WTC11 (cell line): ENCODE measurements around the gene OSBPL10.

Source experiments
- CREB1 ChIP-seq: sonication (generic); formaldehyde crosslinking; IDR thresholded peaks from 2 replicates; pipeline ENCODE4 v1.8.0; 2023; ENCODE audit warnings: mild to moderate bottlenecking, missing genetic modification reagents
- FOXP1 ChIP-seq: sonication (generic); formaldehyde crosslinking; IDR thresholded peaks from 2 replicates; pipeline ENCODE4 v1.8.0; 2022; ENCODE audit warnings: missing genetic modification reagents, mild to moderate bottlenecking, moderate library complexity, borderline replicate concordance
- JUN ChIP-seq: sonication (generic); formaldehyde crosslinking; IDR thresholded peaks from 2 replicates; pipeline ENCODE4 v1.8.0; 2023; ENCODE audit warnings: mild to moderate bottlenecking, missing genetic modification reagents
- RELA ChIP-seq: sonication (generic); formaldehyde crosslinking; IDR thresholded peaks from 2 replicates; pipeline ENCODE4 v1.8.1; 2022; ENCODE audit warnings: missing genetic modification reagents, mild to moderate bottlenecking, borderline replicate concordance
- RORB ChIP-seq: fragments of 250-450 bp; sonication (Bioruptor Pico); IDR thresholded peaks from 2 replicates; pipeline ENCODE4 v1.9.0; 2021; ENCODE audit warnings: mild to moderate bottlenecking
- SMAD3 ChIP-seq: sonication (generic); formaldehyde crosslinking; IDR thresholded peaks from 2 replicates; pipeline ENCODE4 v1.8.0; 2022; ENCODE audit warnings: missing genetic modification reagents, mild to moderate bottlenecking, borderline replicate concordance
- ZNF263 ChIP-seq: sonication (generic); formaldehyde crosslinking; IDR thresholded peaks from 2 replicates; pipeline ENCODE4 v1.8.1; 2022; ENCODE audit warnings: low read depth, mild to moderate bottlenecking, moderate library complexity, missing genetic modification reagents
- TF ChIP-seq, protein P1 (sequence below): sonication (generic); formaldehyde crosslinking; IDR thresholded peaks from 2 replicates; pipeline ENCODE4 v1.8.0; 2023; ENCODE audit warnings: missing genetic modification reagents
- TF ChIP-seq, protein P2 (sequence below): fragments of 200-600 bp; IDR thresholded peaks from 2 replicates; pipeline ENCODE4 v1.8.0; 2022; ENCODE audit warnings: antibody characterized with exemption
- TF ChIP-seq, protein P3 (sequence below): sonication (generic); formaldehyde crosslinking; IDR thresholded peaks from 2 replicates; pipeline ENCODE4 v1.8.0; 2022; ENCODE audit warnings: mild to moderate bottlenecking, missing genetic modification reagents
- TF ChIP-seq, protein P4 (sequence below): sonication (generic); formaldehyde crosslinking; IDR thresholded peaks from 2 replicates; pipeline ENCODE4 v1.8.0; 2022; ENCODE audit warnings: missing genetic modification reagents
- TF ChIP-seq, protein P5 (sequence below): fragments of 250-450 bp; sonication (Bioruptor Pico); IDR thresholded peaks from 2 replicates; pipeline ENCODE4 v1.9.0; 2021; ENCODE audit warnings: mild to moderate bottlenecking, borderline replicate concordance
- TF ChIP-seq, protein P6 (sequence below): sonication (generic); formaldehyde crosslinking; IDR thresholded peaks from 2 replicates; pipeline ENCODE4 v1.8.0; 2022; ENCODE audit warnings: mild to moderate bottlenecking, missing genetic modification reagents
- TF ChIP-seq, protein P7 (sequence below): sonication (generic); formaldehyde crosslinking; IDR thresholded peaks from 2 replicates; pipeline ENCODE4 v1.8.1; 2023; ENCODE audit warnings: mild to moderate bottlenecking, missing genetic modification reagents, moderate library complexity

DNA sequence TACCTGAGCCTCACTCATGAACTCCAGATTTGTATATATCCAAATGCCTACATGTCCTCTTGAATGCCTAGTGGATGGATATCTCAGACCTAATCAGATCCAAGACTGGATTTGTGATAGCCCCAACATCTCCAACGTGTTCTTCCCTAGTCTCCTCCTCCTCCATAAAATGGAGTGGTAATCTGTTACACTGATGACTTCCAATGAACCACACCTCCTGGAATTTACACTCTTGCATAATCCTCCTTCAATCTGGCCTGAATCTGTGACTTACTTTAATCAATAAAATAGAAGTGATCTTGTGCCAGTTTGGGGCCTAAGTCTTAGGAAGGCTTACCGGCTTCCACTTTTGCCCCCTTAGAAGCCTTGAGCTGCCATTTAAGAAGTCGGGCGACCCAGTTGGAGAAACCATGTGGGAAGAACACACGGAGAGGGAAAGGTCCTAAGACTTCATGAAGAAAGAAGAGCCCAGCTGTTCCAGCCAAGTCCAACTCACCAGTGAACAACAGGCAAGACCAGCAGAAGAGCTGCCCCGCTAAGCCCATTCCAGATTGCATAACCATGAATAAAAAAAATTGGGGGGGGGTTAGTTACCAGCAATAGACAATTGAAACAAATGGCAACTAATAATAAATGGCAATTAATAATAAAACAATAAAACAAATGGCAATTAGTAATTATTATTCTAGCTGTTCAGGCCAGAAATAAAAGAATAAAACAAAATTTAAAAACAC is 284.1 kb downstream of the OSBPL10 start:
- TF ChIP-seq, protein P1, sequence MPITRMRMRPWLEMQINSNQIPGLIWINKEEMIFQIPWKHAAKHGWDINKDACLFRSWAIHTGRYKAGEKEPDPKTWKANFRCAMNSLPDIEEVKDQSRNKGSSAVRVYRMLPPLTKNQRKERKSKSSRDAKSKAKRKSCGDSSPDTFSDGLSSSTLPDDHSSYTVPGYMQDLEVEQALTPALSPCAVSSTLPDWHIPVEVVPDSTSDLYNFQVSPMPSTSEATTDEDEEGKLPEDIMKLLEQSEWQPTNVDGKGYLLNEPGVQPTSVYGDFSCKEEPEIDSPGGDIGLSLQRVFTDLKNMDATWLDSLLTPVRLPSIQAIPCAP (CRISPR knock-in tag) = no peak
- TF ChIP-seq, protein P2, sequence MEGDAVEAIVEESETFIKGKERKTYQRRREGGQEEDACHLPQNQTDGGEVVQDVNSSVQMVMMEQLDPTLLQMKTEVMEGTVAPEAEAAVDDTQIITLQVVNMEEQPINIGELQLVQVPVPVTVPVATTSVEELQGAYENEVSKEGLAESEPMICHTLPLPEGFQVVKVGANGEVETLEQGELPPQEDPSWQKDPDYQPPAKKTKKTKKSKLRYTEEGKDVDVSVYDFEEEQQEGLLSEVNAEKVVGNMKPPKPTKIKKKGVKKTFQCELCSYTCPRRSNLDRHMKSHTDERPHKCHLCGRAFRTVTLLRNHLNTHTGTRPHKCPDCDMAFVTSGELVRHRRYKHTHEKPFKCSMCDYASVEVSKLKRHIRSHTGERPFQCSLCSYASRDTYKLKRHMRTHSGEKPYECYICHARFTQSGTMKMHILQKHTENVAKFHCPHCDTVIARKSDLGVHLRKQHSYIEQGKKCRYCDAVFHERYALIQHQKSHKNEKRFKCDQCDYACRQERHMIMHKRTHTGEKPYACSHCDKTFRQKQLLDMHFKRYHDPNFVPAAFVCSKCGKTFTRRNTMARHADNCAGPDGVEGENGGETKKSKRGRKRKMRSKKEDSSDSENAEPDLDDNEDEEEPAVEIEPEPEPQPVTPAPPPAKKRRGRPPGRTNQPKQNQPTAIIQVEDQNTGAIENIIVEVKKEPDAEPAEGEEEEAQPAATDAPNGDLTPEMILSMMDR = no peak
- TF ChIP-seq, protein P3, sequence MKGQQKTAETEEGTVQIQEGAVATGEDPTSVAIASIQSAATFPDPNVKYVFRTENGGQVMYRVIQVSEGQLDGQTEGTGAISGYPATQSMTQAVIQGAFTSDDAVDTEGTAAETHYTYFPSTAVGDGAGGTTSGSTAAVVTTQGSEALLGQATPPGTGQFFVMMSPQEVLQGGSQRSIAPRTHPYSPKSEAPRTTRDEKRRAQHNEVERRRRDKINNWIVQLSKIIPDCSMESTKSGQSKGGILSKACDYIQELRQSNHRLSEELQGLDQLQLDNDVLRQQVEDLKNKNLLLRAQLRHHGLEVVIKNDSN (CRISPR knock-in tag) = no peak
- TF ChIP-seq JUN (CRISPR knock-in tag) (no peak), FOXP1 (no peak), RORB (no peak), RELA (CRISPR knock-in tag) (no peak), SMAD3 (no peak), CREB1 (no peak), ZNF263 (CRISPR knock-in tag) (no peak)
- TF ChIP-seq, protein P4, sequence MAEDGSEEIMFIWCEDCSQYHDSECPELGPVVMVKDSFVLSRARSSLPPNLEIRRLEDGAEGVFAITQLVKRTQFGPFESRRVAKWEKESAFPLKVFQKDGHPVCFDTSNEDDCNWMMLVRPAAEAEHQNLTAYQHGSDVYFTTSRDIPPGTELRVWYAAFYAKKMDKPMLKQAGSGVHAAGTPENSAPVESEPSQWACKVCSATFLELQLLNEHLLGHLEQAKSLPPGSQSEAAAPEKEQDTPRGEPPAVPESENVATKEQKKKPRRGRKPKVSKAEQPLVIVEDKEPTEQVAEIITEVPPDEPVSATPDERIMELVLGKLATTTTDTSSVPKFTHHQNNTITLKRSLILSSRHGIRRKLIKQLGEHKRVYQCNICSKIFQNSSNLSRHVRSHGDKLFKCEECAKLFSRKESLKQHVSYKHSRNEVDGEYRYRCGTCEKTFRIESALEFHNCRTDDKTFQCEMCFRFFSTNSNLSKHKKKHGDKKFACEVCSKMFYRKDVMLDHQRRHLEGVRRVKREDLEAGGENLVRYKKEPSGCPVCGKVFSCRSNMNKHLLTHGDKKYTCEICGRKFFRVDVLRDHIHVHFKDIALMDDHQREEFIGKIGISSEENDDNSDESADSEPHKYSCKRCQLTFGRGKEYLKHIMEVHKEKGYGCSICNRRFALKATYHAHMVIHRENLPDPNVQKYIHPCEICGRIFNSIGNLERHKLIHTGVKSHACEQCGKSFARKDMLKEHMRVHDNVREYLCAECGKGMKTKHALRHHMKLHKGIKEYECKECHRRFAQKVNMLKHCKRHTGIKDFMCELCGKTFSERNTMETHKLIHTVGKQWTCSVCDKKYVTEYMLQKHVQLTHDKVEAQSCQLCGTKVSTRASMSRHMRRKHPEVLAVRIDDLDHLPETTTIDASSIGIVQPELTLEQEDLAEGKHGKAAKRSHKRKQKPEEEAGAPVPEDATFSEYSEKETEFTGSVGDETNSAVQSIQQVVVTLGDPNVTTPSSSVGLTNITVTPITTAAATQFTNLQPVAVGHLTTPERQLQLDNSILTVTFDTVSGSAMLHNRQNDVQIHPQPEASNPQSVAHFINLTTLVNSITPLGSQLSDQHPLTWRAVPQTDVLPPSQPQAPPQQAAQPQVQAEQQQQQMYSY (CRISPR knock-in tag) = no peak
- TF ChIP-seq, protein P5, sequence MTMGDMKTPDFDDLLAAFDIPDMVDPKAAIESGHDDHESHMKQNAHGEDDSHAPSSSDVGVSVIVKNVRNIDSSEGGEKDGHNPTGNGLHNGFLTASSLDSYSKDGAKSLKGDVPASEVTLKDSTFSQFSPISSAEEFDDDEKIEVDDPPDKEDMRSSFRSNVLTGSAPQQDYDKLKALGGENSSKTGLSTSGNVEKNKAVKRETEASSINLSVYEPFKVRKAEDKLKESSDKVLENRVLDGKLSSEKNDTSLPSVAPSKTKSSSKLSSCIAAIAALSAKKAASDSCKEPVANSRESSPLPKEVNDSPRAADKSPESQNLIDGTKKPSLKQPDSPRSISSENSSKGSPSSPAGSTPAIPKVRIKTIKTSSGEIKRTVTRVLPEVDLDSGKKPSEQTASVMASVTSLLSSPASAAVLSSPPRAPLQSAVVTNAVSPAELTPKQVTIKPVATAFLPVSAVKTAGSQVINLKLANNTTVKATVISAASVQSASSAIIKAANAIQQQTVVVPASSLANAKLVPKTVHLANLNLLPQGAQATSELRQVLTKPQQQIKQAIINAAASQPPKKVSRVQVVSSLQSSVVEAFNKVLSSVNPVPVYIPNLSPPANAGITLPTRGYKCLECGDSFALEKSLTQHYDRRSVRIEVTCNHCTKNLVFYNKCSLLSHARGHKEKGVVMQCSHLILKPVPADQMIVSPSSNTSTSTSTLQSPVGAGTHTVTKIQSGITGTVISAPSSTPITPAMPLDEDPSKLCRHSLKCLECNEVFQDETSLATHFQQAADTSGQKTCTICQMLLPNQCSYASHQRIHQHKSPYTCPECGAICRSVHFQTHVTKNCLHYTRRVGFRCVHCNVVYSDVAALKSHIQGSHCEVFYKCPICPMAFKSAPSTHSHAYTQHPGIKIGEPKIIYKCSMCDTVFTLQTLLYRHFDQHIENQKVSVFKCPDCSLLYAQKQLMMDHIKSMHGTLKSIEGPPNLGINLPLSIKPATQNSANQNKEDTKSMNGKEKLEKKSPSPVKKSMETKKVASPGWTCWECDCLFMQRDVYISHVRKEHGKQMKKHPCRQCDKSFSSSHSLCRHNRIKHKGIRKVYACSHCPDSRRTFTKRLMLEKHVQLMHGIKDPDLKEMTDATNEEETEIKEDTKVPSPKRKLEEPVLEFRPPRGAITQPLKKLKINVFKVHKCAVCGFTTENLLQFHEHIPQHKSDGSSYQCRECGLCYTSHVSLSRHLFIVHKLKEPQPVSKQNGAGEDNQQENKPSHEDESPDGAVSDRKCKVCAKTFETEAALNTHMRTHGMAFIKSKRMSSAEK (CRISPR knock-in tag) = no peak
- TF ChIP-seq, protein P6, sequence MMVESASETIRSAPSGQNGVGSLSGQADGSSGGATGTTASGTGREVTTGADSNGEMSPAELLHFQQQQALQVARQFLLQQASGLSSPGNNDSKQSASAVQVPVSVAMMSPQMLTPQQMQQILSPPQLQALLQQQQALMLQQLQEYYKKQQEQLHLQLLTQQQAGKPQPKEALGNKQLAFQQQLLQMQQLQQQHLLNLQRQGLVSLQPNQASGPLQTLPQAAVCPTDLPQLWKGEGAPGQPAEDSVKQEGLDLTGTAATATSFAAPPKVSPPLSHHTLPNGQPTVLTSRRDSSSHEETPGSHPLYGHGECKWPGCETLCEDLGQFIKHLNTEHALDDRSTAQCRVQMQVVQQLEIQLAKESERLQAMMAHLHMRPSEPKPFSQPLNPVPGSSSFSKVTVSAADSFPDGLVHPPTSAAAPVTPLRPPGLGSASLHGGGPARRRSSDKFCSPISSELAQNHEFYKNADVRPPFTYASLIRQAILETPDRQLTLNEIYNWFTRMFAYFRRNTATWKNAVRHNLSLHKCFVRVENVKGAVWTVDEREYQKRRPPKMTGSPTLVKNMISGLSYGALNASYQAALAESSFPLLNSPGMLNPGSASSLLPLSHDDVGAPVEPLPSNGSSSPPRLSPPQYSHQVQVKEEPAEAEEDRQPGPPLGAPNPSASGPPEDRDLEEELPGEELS = no peak
- TF ChIP-seq, protein P7, sequence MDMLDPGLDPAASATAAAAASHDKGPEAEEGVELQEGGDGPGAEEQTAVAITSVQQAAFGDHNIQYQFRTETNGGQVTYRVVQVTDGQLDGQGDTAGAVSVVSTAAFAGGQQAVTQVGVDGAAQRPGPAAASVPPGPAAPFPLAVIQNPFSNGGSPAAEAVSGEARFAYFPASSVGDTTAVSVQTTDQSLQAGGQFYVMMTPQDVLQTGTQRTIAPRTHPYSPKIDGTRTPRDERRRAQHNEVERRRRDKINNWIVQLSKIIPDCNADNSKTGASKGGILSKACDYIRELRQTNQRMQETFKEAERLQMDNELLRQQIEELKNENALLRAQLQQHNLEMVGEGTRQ = no peak
